IPS-11a (cell line): ENCODE results near the gene STX11.

Experiments used
- H3K4me3 ChIP-seq: one replicate; pipeline ENCODE4 v1.5.1; 2013; ENCODE audit warnings: low read depth, low read length, control low read depth

STX11 gene

GRCh38 chr6:144140867-144141266 lies 9.4 kb upstream of the STX11 start:
- H3K4me3 ChIP-seq: no peak overlapping the region

- no peak overlapping the region for H3K4me3 ChIP-seq
Observed at GRCh38 chr6:144141470-144141869, 8.8 kb upstream of the STX11 start.

- H3K4me3 ChIP-seq: no peak overlapping the region
Observed at GRCh38 chr6:144143106-144143505, 7.2 kb upstream of the STX11 start.

DNA sequence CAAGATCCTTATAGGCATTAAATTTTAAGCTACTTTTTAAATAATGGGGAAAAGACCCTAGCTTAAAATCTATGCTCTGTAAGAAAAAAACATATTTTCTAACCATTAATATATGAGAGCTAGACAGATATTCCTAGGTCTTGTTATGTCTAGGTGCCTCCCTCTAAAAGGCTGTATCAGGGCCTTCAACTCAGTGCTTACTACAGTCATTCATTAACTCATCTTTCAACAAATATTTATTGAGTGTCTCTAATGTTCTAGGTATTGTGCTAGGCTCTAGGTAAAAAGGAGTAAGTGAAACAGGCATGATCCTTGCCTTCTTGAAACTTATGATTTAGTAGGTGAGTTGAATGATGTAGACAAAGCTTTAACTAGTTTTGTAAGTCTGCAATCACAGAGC lies 6.4 kb upstream of the STX11 start:
- no peak overlapping the region for H3K4me3 ChIP-seq

DNA sequence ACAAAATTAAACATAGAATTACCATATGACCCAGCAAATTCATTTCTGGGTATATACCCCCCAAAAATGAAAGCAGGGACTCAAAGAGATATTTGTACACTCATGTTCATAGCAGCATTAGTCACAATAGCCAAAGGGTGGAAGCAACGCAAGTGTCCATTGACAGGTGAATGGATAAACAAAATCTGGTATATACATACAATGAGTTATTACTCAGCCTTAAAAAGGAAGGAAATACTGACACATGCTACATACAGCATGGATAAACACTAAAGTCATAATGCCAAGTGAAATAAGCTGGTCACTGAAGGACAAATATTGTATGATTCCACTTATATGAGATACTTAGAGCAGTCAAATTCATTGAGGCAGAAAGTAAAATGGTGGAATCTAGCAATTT lies 5.3 kb upstream of the STX11 start:
- no peak overlapping the region for H3K4me3 ChIP-seq

DNA sequence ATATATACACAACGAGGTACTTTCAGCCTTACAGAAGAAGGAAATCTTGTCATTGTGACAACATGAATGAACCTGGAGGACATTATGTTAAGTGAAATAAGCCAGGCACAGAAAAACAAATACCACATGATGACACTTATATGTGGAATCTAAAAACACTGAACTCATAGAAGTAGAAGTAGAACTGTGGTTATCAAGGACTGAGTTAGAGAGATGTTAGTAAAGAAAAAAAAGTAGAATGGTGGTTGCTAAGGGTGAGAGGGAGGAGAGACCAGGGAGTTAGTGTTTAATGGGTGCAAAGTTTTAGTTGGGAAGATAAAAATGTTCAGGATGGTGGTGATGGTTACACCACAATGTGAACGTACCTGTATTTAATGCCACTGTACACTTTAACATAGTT lies 4.8 kb upstream of the STX11 start:
- no peak overlapping the region for H3K4me3 ChIP-seq

GRCh38 chr6:144148886-144149285 lies 1.4 kb upstream of the STX11 start:
- H3K4me3 ChIP-seq: no peak overlapping the region

DNA sequence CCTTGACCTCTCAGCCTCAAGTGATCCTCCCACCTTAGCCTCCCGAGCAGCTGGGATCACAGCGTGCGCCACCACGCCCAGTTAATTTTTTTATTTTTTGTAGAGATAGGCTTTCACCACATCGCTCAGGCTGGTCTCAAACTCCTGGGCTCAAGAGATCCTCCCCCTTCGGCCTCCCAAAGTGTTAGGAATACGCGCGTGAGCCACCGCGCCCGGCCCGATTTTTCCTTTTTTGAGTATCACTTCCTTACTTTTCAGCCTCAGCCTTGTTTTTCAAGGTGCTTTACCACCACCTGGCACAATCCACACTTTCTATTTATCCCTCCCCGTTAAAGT lies 791 bp upstream of the STX11 start:
- H3K4me3 ChIP-seq: peak overlapping the region; percentile 71

- peak overlapping the region; percentile 71 for H3K4me3 ChIP-seq
Observed at GRCh38 chr6:144150710-144151657, 667 bp downstream of the STX11 start.

- H3K4me3 ChIP-seq: no peak overlapping the region
Observed at GRCh38 chr6:144152334-144152900, 2.1 kb downstream of the STX11 start.

GRCh38 chr6:144153260-144153659 lies 2.9 kb downstream of the STX11 start:
- H3K4me3 ChIP-seq: no peak overlapping the region

DNA sequence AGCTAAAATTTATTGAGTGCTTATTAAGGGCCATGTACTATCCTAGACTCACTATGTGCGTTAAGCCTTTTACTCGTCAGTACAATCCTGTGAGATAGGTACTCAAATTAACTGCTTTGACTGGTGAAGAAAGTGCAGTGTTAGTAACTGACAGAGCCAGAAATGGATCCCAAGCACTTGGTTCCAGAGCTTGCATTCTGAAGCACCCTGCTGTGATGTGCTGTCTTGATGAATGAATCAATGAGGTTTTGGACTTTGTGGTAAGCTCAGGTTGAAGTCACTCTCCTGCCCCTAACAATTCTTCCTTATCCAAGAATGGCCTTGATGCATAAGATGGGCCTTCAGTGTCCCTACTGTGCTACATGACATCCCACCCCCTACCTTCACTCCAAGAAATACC lies 3.7 kb downstream of the STX11 start:
- H3K4me3 ChIP-seq: no peak overlapping the region

DNA sequence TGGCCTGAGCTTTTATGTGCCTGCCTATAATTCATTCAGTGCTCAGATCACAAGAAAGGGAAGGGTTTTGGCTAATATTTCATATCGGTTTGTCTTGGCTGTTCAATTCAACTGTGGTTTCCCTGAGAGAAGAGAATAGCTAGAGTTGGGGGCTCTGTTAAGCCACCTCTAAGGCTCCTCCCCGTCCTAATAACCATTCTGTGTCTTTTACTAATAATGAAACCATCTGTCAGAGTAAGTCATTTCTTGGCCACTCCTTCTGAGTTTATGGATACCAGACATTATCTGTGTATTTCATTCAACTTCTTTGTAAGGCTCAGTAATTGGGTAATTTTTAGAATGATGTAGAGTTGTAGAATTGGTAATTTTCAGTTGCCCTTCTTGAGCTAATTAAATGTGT lies 5.2 kb downstream of the STX11 start:
- no peak overlapping the region for H3K4me3 ChIP-seq

GRCh38 chr6:144156338-144156737 lies 6.0 kb downstream of the STX11 start:
- no peak overlapping the region for H3K4me3 ChIP-seq

- no peak overlapping the region for H3K4me3 ChIP-seq
Observed at GRCh38 chr6:144156991-144157390, 6.7 kb downstream of the STX11 start.

DNA sequence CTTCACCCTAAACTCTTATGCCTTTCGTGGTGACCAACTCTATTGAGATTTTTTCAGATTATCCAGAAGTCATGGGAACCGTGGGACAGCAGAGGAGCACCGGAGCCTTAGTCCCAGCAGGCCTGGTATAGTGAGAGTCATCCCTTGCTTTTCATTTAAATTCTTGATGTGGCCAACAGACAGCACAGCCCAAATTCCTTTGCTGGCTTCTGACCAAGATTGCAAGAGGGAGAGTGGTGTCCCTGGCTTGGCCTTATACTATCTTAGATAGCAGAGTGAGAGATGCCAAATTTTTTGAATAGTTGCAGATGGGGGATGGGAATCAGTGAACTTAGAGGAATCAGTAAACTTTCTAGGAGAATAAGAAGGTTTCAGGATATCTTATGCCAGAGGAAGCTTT lies 7.8 kb downstream of the STX11 start:
- no peak overlapping the region for H3K4me3 ChIP-seq

DNA sequence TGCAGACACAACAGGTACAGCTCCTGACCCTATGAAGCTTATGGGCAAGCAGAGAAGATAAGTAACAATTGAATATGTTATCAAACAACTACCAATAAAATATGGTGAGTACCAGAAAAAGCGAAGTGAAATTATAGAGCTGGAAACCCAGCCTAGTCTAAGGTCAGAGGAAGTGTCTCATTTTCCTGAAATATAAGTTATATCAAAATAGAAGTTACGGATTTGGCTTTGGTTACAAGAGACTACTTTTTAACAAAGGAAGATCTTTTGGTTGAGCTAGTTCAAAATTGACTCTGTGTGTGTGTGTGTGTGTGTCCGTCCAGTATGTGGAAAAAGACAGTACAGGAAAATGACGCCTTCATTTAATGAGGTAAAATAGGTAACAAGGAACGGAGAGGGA lies 8.9 kb downstream of the STX11 start:
- H3K4me3 ChIP-seq: no peak overlapping the region

- no peak overlapping the region for H3K4me3 ChIP-seq
Observed at GRCh38 chr6:144159742-144160141, 9.4 kb downstream of the STX11 start.

- H3K4me3 ChIP-seq: no peak overlapping the region
Observed at GRCh38 chr6:144160431-144161005, 10.2 kb downstream of the STX11 start.

GRCh38 chr6:144161975-144162374 lies 11.7 kb downstream of the STX11 start:
- H3K4me3 ChIP-seq: no peak overlapping the region

GRCh38 chr6:144162977-144163376 lies 12.7 kb downstream of the STX11 start:
- no peak overlapping the region for H3K4me3 ChIP-seq

- no peak overlapping the region for H3K4me3 ChIP-seq
Observed at GRCh38 chr6:144165784-144166183, 15.5 kb downstream of the STX11 start.
